Neutrophil (primary cell): ENCODE data around the gene RARS1.

Source experiments
- H3K27ac ChIP-seq: fragments of 200-600 bp; sonication (generic); 2 replicates; pipeline ENCODE4 v1.5.1; 2016; ENCODE audit warnings: mild to moderate bottlenecking, moderate library complexity
- H3K27me3 ChIP-seq: fragments of 200-600 bp; sonication (generic); 2 replicates; pipeline ENCODE4 v1.6.0; 2016; ENCODE audit warnings: mild to moderate bottlenecking
- H3K36me3 ChIP-seq: fragments of 200-600 bp; sonication (generic); 2 replicates; pipeline ENCODE4 v1.5.1; 2017
- H3K4me1 ChIP-seq, 2 experiments: fragments of 200-600 bp in 1 of 2; sonication (generic) in 1 of 2; 1 replicate in 1 of 2; 2 replicates in 1 of 2; pipeline versions ENCODE4 v1.5.1 to v1.6.1; 2013 to 2016; ENCODE audit warnings: low read depth in 1 of 2, low read length in 1 of 2, mild to moderate bottlenecking in 1 of 2, moderate library complexity in 1 of 2; ENCODE audit not compliant: control insufficient read depth in 1 of 2, insufficient read depth in 1 of 2
- H3K4me3 ChIP-seq, 2 experiments: fragments of 200-600 bp in 1 of 2; sonication (generic) in 1 of 2; 1 replicate in 1 of 2; 2 replicates in 1 of 2; pipeline ENCODE4 v1.5.1; 2013 to 2016; ENCODE audit warnings: low read depth in 1 of 2, low read length in 1 of 2, mild to moderate bottlenecking in 1 of 2, moderate library complexity in 1 of 2
- H3K9me3 ChIP-seq: fragments of 200-600 bp; sonication (generic); 2 replicates; pipeline ENCODE4 v1.5.1; 2016
- TF ChIP-seq, protein P1 (sequence below): fragments of 200-600 bp; sonication (generic); IDR thresholded peaks from 2 replicates; pipeline ENCODE4 v1.5.1; 2016; ENCODE audit warnings: antibody characterized with exemption

The RARS1 gene

DNA sequence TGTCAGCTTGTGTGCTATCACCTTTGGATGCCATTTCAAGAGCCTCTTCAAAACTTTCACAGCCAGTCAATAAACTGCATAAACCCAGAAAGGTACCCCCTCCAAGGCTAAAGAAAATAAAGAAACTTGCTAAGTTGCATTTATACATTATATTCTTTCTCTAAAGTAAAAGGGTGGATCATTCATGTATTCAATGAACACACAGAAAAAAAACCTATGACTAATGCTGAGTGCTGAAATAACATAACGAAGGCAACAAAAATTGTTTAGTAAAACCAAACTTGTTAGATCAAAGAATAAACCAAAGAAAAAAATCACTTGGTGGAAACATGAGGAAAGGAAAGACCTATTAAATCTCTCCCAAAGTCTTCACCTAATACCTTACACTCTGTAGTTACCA lies 77.7 kb downstream of the RARS1 start:
- H3K4me1 ChIP-seq: no peaks in the 10 kb centered on the region
- H3K36me3 ChIP-seq: peaks cover 55% of the 10 kb centered on the region
- TF ChIP-seq, protein P1, sequence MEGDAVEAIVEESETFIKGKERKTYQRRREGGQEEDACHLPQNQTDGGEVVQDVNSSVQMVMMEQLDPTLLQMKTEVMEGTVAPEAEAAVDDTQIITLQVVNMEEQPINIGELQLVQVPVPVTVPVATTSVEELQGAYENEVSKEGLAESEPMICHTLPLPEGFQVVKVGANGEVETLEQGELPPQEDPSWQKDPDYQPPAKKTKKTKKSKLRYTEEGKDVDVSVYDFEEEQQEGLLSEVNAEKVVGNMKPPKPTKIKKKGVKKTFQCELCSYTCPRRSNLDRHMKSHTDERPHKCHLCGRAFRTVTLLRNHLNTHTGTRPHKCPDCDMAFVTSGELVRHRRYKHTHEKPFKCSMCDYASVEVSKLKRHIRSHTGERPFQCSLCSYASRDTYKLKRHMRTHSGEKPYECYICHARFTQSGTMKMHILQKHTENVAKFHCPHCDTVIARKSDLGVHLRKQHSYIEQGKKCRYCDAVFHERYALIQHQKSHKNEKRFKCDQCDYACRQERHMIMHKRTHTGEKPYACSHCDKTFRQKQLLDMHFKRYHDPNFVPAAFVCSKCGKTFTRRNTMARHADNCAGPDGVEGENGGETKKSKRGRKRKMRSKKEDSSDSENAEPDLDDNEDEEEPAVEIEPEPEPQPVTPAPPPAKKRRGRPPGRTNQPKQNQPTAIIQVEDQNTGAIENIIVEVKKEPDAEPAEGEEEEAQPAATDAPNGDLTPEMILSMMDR: no peak
- no peak overlapping the region for H3K27ac ChIP-seq
- H3K27me3 ChIP-seq: no peaks in the 10 kb centered on the region
- H3K4me3 ChIP-seq: no peak overlapping the region
- H3K9me3 ChIP-seq: no peaks in the 10 kb centered on the region

DNA sequence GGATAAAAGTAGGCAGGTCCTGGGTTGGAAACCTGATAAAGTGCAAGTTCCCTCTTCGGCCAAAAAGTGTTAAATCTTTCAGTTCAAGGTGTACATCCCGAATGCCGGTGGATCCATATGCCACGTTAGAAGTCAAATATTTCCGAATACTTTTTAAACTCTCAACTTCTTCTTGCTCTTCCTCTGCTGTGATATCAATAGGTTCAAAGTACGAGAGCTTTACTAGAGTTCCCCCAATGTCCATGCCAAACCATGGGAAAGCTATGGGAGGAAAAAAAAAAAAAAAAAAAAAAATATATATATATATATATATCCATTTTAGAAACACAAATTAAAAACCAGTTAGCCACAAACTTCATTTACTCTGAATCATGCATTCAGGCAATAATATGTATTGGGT lies 82.5 kb downstream of the RARS1 start:
- Histone ChIP-seq H3K4me1 (no peaks in the 10 kb centered on the region), H3K9me3 (no peaks in the 10 kb centered on the region), H3K36me3 (peaks cover 33% of the 10 kb centered on the region), H3K4me3 (no peak overlapping the region), H3K27ac (no peak overlapping the region), H3K27me3 (no peaks in the 10 kb centered on the region)
- TF ChIP-seq, protein P1: no peak
